Stimulated activated CD8-positive, alpha-beta memory T cell treated with anti-CD3 and anti-CD28 coated beads, Interleukin-15, amount 100 ng/mL, for 4 hours (primary cell): ENCODE data around the gene ADD1.
"Not testable (repeated sequence)": the region's sequence is repeated elsewhere in the genome, so short reads cannot be mapped to it uniquely, and the experiment has no call there.

Source experiments
- DNase-seq, 2 donors: peaks; one replicate each; pipeline ENCODE4 v3.0.0-alpha.2; 2020; ENCODE audit warnings: low read depth in 2 of 2

The ADD1 gene

GRCh38 chr4:2922453-2923101 lies 78.9 kb downstream of the ADD1 start:
- DNase-seq = not testable (repeated sequence)

- no peak for DNase-seq
Observed at GRCh38 chr4:2923141-2923551, 79.5 kb downstream of the ADD1 start.

- DNase-seq = no peak
Observed at GRCh38 chr4:2923668-2924173, 80.1 kb downstream of the ADD1 start.

- no peak for DNase-seq
Observed at GRCh38 chr4:2924286-2924685, 80.6 kb downstream of the ADD1 start.

- no peak for DNase-seq
Observed at GRCh38 chr4:2924765-2925301, 81.2 kb downstream of the ADD1 start.

- no peak for DNase-seq
Observed at GRCh38 chr4:2925496-2925895, 81.9 kb downstream of the ADD1 start.

GRCh38 chr4:2925931-2926860 lies 82.6 kb downstream of the ADD1 start:
- DNase-seq = no peak

GRCh38 chr4:2927016-2927695 lies 83.5 kb downstream of the ADD1 start:
- no peak for DNase-seq

- DNase-seq = no peak
Observed at GRCh38 chr4:2927696-2928075, 84.0 kb downstream of the ADD1 start.

- DNase-seq = no peak
Observed at GRCh38 chr4:2928242-2929176, 84.9 kb downstream of the ADD1 start.

GRCh38 chr4:2929469-2929868 lies 85.8 kb downstream of the ADD1 start:
- DNase-seq = no peak

GRCh38 chr4:2930135-2930757 lies 86.6 kb downstream of the ADD1 start:
- no peak for DNase-seq

GRCh38 chr4:2930758-2931511 lies 87.3 kb downstream of the ADD1 start:
- no peak for DNase-seq

- no peak for DNase-seq
Observed at GRCh38 chr4:2931512-2932301, 88.1 kb downstream of the ADD1 start.

GRCh38 chr4:2932321-2932950 lies 88.8 kb downstream of the ADD1 start:
- DNase-seq = no peak

- DNase-seq = no peak
Observed at GRCh38 chr4:2932951-2933565, 89.4 kb downstream of the ADD1 start.

GRCh38 chr4:2933566-2934076 lies 90.0 kb downstream of the ADD1 start:
- DNase-seq = no peak
